Jurkat, Clone E6-1 (cell line): ENCODE results near the gene MPPED1.

Experiments
- DNase-seq: peaks from one replicate; pipeline ENCODE4 v3.0.0-alpha.2; 2011; ENCODE audit warnings: low read depth, low spot score
- H3K4me3 ChIP-seq: 2 replicates; pipeline ENCODE4 v1.5.1; 2011; ENCODE audit warnings: mild to moderate bottlenecking, low read length, control low read depth, moderate library complexity

MPPED1 gene

DNA sequence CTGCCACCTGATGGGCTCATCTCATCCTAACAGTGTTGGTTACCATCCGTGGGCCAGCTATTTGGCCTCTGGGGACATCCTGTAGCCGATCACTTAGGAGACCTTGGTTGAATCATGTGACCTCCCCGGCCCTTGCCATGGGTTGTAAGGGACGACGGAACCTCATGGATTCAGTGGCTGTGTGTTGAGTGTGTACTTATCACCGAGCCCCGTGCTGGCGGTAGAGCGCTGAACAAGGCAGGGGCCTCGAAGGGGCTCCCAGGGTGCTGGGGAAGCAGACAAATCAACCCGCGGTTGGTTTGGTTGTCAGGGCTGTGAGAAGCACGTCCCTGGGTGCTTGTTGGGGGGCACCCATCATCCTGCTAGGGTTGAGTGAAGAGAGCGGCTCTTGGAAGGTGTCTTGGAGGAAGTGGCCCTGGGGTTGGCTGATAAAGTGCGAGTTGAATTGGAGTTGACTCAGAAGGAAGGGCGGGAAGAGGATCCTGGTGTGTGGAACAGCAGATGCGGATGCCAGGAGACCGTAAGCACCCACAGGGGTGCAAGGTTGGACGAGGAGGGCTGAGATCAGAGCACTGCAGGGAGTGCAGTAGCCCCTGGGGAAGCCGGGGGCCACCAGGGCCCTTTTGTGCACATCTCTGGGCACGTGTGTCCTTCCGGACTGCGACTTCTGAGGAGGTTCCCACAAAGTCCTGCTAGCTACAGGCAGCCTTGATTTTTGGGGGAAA lies 53.6 kb downstream of the MPPED1 start:
- H3K4me3 ChIP-seq: no peak overlapping the region
- DNase-seq: no peak

DNA sequence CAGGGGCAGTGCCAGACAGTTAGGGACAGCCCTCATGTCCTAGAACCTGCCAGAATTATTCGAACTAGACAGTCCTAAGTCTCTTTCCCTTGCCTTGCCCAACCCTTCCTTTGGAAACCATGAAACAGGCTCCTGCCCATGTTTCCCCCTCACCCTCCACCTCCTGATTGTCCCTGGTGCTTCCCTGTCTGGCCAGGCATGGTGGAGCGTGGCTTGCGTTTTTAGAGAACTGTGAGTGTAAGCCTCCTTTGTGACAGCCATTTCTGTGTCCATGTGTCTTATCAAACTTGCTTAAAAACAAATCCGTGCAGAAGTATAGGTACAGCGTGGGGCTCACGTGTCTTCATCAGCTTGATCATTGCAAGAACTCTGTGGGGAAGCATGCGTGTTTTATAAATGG lies 54.9 kb downstream of the MPPED1 start:
- DNase-seq: no peak

DNA sequence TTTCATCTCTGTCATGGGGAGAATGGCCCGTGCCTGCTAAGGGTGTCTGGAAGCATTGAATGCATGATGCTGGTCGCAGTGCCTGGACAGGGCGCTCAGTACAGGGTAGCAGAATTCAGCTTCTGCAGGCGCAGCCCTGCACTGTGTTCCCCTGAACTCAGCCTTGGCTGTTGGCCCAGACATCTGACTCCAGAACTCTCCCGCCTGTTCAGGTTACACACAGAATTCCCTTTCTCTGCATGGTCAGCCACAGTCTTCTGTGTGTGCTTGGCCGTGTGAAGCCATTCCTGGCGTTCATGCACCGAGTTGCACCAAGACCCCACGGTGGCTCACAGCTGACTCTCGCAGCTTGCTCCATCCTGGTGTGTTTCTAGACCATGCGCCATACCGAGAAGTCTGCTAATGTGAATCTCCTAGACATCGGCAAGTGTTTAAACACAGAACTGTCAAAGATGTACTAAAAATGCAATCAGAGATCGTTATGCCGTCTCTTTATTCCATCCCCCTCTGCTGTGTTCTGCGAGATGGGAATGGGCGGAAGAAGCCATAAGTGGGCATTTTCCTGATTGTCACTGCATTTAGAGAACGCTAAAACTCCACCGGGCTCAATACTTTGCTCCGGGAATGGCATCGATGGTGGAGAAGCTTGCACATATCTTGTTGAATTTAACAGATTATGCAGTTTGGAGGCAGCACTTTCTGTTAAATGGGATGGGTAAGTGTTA lies 55.6 kb downstream of the MPPED1 start:
- no peak overlapping the region for H3K4me3 ChIP-seq
- DNase-seq: no peak

More for the DNA sequence above, 54.9 kb downstream of the MPPED1 start:
- no peak overlapping the region for H3K4me3 ChIP-seq

DNA sequence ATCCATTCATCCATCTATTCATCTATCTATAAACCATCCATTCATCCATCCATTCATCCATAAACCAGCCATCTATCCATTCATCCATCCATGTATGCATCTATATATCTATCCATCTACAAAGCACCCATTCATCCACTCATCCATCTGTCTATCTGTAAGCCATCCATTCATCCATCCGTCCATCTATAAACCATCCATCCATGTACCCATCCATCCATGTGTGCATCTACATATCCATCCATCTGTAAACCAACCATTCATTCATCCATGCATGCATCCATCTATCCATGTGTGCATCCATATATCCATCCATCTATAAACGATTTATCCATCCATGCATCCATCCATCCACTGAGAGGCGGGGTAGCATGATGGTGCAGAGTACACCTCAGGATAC lies 58.4 kb downstream of the MPPED1 start:
- DNase-seq: no peak
- H3K4me3 ChIP-seq: no peak overlapping the region

DNA sequence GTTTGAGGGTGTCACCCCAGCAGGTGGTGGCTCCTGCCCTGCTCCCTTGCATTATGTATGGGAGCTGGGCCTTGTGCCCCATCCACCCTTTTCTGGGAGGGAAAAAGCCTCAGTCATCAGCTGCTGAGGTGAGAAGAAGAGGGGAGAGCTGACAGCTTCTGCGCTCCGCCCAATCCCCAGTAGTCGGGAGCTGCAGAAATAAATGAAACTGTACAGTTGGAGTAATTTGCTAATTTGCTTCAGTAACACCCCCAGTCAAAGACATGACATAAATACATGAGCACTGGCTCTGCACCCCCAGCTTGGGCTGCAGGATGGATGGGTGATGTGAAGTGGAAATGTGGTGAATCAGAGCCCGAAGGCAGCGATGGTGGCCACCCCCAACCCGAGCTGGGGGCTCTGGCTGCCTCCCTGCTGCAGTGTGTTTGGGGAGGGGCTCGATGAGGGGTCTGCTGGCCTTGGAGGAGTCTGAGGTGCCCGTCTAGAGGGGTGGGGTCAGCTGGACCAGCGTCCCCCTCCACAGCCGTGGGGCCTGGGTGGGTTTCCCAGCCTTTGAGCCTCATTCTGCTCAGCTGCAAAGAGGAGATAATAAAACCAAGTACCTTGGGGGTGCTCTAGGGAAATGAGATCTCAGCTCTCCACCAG lies 59.2 kb downstream of the MPPED1 start:
- no peak overlapping the region for H3K4me3 ChIP-seq
- no peak for DNase-seq

DNA sequence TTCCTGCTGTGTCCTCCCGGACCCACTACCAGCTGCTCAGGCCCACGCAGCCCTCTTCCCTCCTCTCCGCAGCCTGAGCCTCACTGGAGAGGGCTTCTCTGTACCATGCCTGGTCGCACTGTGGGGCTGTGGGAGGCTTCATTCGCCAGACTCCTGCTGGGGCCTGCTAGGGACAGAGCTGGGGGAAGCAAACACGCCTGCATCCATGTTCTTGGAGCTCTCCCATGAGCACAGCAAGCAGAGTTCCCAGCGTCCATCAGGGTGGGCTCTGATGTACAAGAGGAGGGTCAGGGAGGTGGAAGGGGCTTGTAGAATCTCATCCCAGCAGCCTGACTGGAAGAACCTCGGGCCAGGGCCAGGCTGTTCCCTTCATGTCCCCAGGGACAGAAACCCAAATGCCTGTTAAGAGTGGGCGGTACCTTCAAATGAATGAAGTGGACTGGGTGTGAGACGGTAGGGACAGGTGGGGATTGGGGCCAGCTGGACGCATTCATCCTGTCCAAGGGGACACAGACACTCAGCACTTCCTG lies 59.9 kb downstream of the MPPED1 start:
- H3K4me3 ChIP-seq: no peak overlapping the region
- no peak for DNase-seq

DNA sequence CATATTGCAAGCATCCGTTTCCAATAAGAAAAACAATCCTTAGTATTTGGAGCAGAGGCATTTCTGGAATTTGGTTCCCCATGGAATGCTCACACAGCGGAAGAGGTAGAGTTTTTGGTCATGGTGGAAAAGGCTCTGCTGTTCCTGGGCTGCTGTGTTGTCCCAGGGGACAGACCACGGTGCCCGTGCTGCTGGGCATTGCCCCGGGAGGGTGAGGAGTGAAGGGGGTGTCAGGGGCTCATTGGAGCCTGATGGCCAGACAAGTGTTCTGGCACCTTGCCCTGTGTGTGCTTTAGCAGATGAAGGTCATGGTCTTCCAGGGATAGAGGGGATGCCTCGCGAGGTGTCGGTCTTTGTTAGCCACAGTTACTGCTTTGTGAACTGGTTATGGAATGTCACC lies 61.2 kb downstream of the MPPED1 start:
- DNase-seq: no peak

DNA sequence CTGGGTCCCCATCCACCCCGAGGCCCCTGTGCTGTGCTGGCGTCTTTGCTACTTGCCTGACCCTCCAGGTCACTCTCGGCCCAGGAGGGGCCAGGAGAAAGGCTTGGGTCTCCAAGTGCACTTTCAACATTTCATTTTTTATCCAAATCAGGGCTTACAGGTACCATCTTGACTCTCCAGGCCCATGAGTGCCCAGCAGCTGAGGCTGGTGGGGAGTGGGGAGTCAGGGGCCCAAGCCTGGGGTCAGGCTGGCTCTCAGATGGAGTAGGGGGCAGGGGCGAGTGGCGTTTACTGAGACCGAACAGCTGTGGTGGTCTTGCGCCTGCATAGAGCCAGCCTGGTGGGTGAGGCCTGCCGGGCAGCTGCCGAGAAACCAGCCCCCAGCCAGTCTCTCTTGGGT lies 61.6 kb downstream of the MPPED1 start:
- no peak for DNase-seq
- H3K4me3 ChIP-seq: no peak overlapping the region

More for the DNA sequence above, 61.2 kb downstream of the MPPED1 start:
- no peak overlapping the region for H3K4me3 ChIP-seq

DNA sequence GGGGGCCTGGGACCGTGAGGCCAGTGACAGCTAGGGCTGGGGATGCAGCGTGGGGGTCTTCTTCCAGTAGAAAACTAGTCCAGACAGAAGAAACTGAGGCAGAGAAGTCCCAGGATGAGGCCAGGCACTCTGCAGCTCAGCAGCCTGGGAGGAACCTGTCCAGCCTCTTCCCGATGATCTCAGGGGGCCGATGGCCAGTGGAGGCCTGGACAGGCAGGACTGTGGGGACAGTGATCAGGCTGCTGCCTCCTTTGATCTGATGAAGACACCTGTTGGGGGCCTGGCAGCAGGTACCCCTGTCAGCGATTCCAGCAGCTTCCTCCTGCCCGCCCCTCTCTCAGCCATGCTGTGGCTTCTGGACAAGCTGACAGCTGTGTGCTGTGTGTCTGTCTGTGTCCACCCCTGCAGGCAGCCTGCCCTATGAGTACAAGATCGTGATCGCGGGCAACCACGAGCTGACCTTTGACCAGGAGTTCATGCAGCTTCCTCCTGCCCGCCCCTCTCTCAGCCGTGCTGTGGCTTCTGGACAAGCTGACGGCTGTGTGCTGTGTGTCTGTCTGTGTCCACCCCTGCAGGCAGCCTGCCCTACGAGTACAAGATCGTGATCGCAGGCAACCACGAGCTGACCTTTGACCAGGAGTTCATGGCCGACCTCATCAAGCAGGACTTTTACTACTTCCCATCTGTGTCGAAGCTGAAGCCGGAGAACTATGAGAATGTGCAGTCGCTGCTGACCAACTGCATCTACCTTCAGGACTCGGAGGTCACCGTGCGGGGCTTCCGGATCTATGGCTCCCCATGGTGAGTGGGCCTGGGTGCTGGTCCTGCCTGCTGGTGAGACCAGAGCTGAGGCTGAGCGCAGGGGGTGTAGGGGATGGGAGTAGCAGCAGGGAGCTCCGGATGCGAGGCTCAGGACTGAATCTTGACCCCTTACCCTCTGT lies 62.6 kb downstream of the MPPED1 start:
- no peak overlapping the region for H3K4me3 ChIP-seq
- DNase-seq: no peak

DNA sequence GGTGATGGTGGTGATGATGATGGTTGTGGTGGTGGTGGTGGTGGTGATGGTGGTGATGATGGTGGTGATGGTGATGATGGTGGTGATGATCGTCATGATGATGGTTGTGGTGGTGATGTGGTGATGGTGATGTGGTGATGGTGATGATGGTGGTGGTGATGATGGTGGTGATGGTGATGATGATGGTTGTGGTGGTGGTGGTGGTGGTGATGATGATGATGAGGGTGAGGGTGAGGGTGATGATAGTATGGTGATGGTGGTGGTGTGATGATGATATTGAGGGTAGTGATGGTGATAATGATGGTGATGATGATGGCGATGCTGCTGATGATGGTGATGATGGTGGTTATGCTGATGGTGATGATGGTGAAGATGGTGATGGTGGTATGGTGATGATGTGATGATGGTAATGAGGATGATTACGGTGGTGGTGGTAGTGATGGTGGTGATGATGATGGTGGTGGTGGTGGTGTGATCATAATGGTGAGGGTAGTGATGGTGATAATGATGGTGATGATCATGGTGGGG lies 63.8 kb downstream of the MPPED1 start:
- no peak for DNase-seq

DNA sequence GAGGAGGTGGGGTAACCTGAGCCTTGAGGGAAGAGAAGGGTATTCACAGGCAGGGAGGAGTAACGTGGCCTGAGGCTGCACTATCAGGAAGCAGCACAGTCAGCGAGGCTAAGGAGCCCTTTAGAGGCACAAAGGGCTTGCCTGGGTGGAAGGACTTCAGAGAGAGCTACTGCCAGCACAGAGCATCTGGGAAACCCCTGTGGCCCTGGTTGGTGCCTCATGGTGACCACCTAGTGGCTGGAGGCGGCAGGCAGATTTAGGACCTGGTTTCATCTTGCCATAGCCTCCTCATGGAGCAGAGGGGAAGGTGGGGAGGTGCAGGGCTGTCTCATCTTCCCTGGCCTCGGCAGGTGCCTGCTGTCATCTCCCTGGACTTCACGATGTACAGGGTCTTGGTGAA lies 64.5 kb downstream of the MPPED1 start:
- no peak overlapping the region for H3K4me3 ChIP-seq
- DNase-seq: no peak

More for the DNA sequence above, 63.8 kb downstream of the MPPED1 start:
- no peak overlapping the region for H3K4me3 ChIP-seq

DNA sequence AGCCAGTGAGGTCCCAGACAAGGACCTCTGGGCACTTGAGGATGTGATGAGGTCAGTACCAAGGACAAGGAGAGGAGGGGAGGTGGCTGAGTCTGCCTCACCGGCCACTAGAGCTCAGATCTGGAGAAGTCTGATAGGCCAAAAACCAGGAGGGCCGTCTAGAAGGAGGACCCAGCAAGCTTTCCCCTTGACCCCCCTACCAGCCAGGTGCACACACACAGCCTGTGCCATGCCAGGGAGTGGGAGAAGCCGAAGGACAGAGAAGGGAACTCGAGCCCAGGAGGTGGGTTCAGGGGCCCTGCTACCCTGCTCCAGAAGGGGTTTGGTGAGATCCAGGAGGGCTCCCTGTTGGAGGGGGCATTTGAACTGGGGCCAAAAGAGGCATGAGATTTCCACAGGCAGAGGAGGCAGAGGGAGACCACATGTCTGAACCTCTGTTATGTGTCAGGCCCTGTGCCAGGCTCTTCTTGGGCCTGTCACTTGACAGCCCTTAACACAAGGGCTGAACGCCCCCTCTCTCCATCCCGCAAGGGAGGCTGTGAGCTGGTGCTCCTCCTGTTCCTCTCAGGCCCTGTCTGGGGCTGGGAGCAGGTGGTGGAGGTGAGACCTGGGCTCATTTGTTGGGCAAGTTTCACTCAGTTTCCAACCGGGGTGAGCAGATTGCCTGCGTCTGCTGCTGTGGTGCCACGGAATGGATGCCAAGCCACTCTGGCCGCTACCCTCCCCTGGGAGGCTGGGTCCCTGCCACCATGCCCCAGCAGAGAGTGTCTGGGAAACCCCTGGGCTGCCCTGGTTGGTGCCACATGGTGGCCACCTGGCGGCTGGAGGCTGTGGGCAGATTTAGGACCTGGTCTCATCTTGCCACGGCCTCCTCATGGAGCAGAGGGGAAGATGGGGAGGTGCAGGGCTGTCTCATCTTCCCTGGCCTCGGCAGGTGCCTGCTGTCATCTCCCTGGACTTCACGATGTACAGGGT lies 65.2 kb downstream of the MPPED1 start:
- no peak overlapping the region for H3K4me3 ChIP-seq
- DNase-seq: no peak

DNA sequence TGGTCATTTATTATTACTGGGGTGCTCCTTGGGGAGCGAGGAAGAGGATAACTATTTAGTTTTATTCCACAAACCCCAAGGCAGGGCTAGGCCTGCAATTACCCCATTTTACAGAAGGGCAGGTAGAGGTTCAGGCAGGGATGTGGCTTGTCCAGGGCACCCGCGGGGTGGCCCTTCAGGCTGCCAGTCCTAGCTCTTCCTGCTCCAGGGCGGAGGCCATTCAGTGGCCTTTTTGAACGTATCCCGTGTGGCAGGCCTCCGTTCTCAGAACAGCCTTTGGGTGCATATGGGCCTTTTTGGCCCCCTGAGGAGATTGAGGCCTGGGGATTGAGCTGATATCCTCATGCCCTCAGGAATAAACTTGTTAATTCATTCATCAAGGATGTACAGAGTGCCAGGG lies 66.2 kb downstream of the MPPED1 start:
- no peak overlapping the region for H3K4me3 ChIP-seq
- no peak for DNase-seq

DNA sequence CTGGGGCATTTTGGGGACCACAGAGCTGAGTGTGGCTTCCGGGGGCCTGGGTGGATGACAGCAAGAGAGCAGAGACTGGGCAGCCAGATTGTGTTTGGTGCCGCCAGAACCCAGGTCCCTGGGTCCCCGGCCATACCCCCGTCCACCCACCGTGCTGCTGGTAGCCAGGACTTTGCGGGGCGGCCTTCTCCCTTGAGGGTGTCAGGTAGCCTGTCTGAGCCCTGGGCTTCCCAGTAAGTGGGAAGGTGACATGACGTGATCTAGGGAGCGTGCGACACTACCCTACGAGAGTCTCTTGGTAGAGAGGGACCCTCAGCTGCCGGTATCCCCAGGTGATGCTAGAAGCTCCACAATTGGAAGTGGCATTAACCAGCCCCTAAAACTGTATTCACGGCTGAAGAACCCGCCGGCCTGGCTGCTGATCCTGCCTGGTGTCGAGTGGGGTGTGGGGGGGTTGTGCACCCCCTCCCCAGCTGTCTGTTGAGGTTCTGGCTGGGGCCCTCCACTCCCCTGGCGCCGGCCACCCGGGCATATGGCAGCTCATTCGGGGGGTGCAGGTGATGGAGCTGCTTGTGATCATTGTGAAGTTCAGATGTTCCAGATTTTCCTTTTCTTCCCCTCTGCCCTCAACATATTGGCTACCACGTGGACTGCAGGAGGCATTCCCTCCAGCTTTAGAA lies 66.9 kb downstream of the MPPED1 start:
- no peak overlapping the region for H3K4me3 ChIP-seq
- no peak for DNase-seq

DNA sequence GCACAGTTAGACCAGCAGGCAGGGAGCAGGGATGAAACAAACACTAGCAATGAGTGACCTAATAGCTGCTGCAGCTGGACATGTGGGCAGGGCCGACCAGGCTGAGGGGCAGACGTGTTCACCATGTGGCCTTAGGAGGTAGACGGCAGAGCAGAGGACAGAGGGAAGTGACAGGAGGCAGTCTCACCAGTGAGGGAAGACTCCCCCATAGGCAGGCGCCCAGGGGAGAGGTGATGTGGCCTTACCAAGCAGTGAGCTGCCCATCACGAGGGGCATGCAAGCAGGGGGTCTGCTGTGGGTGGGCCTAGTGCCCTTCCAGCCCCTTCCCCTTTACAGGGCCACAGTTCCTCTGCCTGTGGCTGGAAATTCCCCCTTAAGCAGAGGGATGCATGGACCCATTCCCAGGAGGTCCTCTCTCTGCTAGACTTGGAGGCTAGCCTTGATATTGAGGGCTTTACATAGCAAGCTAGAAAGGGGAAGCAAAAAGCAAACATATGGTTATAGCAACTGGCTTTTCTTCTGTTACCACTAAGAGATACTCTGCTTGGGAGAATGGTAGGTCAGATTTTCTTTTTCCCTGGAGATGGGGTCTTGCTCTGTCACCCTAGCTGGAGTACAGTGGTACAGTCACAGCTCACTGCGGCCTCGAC lies 67.6 kb downstream of the MPPED1 start:
- no peak overlapping the region for H3K4me3 ChIP-seq
- DNase-seq: no peak

DNA sequence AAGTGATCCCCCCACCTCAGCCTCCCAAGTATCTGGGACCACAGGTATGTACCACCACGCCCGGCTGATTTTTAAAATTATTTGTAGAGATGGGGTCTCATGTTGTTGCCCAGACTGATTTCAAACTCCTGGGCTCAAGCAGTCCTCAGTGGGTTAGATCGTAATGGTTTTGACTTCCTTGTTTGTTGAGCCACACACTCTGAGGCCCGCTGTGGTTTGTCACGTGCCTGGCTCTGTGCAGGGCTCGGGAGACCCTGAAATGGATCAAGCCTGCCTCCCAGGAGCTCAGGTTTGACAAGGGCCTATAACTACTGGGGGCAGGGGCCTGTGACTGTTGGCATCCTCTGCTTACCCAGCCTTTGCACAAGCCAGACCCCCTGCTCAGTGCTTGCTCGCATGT lies 68.1 kb downstream of the MPPED1 start:
- H3K4me3 ChIP-seq: no peak overlapping the region

More for the DNA sequence above, 68.1 kb downstream of the MPPED1 start:
- DNase-seq: peak; percentile 12
